ENCODE measurements around the gene FYCO1. TPM values are rescaled to one million over a fixed set of nuclear protein-coding genes. Genes with fewer than 3 reads are reported as not detected.

FYCO1 gene
- total RNA-seq, 1 experiment from 2014 or later, result 10.9 TPM

DNA sequence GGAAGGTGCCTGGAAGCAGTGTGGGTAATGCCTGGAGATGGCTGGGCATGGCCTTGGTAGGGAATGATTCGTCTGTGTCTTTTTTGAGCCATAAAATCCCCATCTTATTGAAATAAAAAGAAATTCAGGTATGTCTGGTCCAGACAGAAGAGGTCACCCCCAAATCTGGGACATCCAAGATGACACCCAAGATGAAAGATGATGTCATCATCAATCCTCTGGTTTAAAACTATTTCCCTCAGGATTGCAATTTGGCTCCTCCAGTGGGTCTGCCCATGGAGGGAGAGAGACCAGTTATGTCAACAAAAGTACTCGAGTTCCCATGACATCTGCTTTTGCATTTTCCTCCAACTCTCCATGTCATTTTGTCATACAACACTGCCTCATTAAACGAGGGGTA is 126.0 kb downstream of the FYCO1 start:
- H3K9me3 Mint-ChIP-seq (ENCODE audit: unreplicated experiment), result no peaks in the 10 kb centered on the region
- intact Hi-C loops (cut with micrococcal nuclease; ENCODE audit: unreplicated experiment), result no loop called here
- Histone ChIP-seq H3K36me3 (ENCODE audit: control insufficient read depth, insufficient read depth, low read length) (no peaks in the 10 kb centered on the region), H3K27me3 (replicated peaks; ENCODE audit: control insufficient read depth, insufficient read depth, low read length) (no peaks in the 10 kb centered on the region), H3K9me3 (no peaks in the 10 kb centered on the region), H3K4me3 (ENCODE audit: low read depth, low read length) (no peak overlapping the region), H3K4me1 (no peaks in the 10 kb centered on the region)
- no peaks in the 10 kb centered on the region for H3K27me3 Mint-ChIP-seq (ENCODE audit: insufficient read depth, unreplicated experiment)
- no TSS peak for BruUV-seq (replicated peaks)
- H3K4me3 Mint-ChIP-seq (ENCODE audit: unreplicated experiment), result no peak overlapping the region
- no peaks in the 10 kb centered on the region for H3K36me3 Mint-ChIP-seq (ENCODE audit: insufficient read depth, unreplicated experiment)
- H3K27ac Mint-ChIP-seq (ENCODE audit: unreplicated experiment), result no peak overlapping the region
- peaks cover 7% of the 10 kb centered on the region for H3K4me1 Mint-ChIP-seq (ENCODE audit: low read depth, unreplicated experiment)
- TF ChIP-seq, protein P1, sequence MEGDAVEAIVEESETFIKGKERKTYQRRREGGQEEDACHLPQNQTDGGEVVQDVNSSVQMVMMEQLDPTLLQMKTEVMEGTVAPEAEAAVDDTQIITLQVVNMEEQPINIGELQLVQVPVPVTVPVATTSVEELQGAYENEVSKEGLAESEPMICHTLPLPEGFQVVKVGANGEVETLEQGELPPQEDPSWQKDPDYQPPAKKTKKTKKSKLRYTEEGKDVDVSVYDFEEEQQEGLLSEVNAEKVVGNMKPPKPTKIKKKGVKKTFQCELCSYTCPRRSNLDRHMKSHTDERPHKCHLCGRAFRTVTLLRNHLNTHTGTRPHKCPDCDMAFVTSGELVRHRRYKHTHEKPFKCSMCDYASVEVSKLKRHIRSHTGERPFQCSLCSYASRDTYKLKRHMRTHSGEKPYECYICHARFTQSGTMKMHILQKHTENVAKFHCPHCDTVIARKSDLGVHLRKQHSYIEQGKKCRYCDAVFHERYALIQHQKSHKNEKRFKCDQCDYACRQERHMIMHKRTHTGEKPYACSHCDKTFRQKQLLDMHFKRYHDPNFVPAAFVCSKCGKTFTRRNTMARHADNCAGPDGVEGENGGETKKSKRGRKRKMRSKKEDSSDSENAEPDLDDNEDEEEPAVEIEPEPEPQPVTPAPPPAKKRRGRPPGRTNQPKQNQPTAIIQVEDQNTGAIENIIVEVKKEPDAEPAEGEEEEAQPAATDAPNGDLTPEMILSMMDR (IDR thresholded peaks at IDR 0.05; ENCODE audit: insufficient read depth in 1 of 2, low read depth in 1 of 2, low read length in 1 of 2, severe bottlenecking in 1 of 2, unreplicated experiment in 1 of 2), result no peak
- ChIA-PET POLR2A (no interaction called here), CTCF (no interaction called here)
- no peak for DNase-seq

DNA sequence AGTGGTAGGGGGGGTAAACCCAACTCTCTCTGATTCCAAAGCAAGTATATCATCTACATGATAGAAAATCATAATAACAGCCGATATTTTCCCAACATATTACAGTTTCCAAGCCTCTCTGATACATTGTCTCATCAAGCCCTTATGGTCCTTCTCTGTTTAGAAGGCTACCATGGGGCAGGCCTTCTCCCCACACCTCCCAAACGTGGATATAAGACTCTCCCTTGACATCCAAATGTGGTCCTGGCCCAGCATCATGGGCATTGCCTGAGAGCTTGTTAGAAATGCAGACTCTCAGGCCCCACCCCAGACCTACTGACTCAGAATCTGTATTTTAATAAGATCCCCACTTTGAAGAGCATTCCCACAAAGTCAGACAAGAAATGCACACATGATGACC is 127.0 kb downstream of the FYCO1 start:
- Mint-ChIP-seq H3K27ac (ENCODE audit: unreplicated experiment) (no peak overlapping the region), H3K4me3 (ENCODE audit: unreplicated experiment) (no peak overlapping the region), H3K27me3 (ENCODE audit: insufficient read depth, unreplicated experiment) (no peaks in the 10 kb centered on the region), H3K4me1 (ENCODE audit: low read depth, unreplicated experiment) (peaks cover 7% of the 10 kb centered on the region), H3K9me3 (ENCODE audit: unreplicated experiment) (peaks cover 3% of the 10 kb centered on the region), H3K36me3 (ENCODE audit: insufficient read depth, unreplicated experiment) (no peaks in the 10 kb centered on the region)
- H3K36me3 ChIP-seq (ENCODE audit: control insufficient read depth, insufficient read depth, low read length), result no peaks in the 10 kb centered on the region
- intact Hi-C loops (cut with micrococcal nuclease; ENCODE audit: unreplicated experiment), result no loop called here
- CTCF ChIA-PET, result no interaction called here
- no TSS peak for BruUV-seq (replicated peaks)
- H3K4me3 ChIP-seq (ENCODE audit: low read depth, low read length), result no peak overlapping the region
- no peaks in the 10 kb centered on the region for H3K9me3 ChIP-seq
- DNase-seq, result no peak
- POLR2A ChIA-PET, result no interaction called here
- H3K27me3 ChIP-seq (replicated peaks; ENCODE audit: control insufficient read depth, insufficient read depth, low read length), result no peaks in the 10 kb centered on the region
- H3K4me1 ChIP-seq, result no peaks in the 10 kb centered on the region
- TF ChIP-seq, protein P1 (IDR thresholded peaks at IDR 0.05; ENCODE audit: insufficient read depth in 1 of 2, low read depth in 1 of 2, low read length in 1 of 2, severe bottlenecking in 1 of 2, unreplicated experiment in 1 of 2), result no peak

DNA sequence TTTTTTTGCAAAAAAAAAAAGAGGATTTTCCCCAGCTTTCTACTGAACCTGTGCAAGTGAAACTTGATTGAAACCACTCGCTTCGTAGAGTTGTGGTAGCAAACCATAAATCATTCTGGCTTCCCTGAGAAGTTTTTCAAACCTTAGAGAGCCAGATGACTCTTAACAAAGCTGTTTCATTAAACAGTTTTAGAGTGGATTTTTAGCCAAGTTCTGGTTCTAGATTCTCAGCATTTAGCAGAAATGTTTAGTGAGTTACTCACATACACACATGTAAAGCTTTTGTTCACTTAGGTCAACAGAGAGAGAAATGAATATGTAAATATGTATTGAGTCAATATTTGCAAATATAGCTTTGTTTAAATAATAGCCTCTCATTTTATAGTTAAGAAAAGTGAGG is 127.4 kb downstream of the FYCO1 start:
- H3K27me3 Mint-ChIP-seq (ENCODE audit: insufficient read depth, unreplicated experiment), result no peaks in the 10 kb centered on the region
- Histone ChIP-seq H3K4me3 (ENCODE audit: low read depth, low read length) (no peak overlapping the region), H3K4me1 (no peaks in the 10 kb centered on the region), H3K9me3 (no peaks in the 10 kb centered on the region), H3K27me3 (replicated peaks; ENCODE audit: control insufficient read depth, insufficient read depth, low read length) (no peaks in the 10 kb centered on the region), H3K36me3 (ENCODE audit: control insufficient read depth, insufficient read depth, low read length) (no peaks in the 10 kb centered on the region)
- ChIA-PET POLR2A (no interaction called here), CTCF (no interaction called here)
- H3K9me3 Mint-ChIP-seq (ENCODE audit: unreplicated experiment), result peaks cover 8% of the 10 kb centered on the region
- intact Hi-C loops (cut with micrococcal nuclease; ENCODE audit: unreplicated experiment), result no loop called here
- DNase-seq, result no peak
- BruUV-seq (replicated peaks), result no TSS peak
- peaks cover 7% of the 10 kb centered on the region for H3K4me1 Mint-ChIP-seq (ENCODE audit: low read depth, unreplicated experiment)
- H3K27ac Mint-ChIP-seq (ENCODE audit: unreplicated experiment), result no peak overlapping the region
- no peaks in the 10 kb centered on the region for H3K36me3 Mint-ChIP-seq (ENCODE audit: insufficient read depth, unreplicated experiment)
- TF ChIP-seq, protein P1 (IDR thresholded peaks at IDR 0.05; ENCODE audit: insufficient read depth in 1 of 2, low read depth in 1 of 2, low read length in 1 of 2, severe bottlenecking in 1 of 2, unreplicated experiment in 1 of 2), result no peak
- H3K4me3 Mint-ChIP-seq (ENCODE audit: unreplicated experiment), result no peak overlapping the region

Other genes with a start within 250 kb of the FYCO1 start
- gene SLC6A20, start 199.3 kb downstream of the FYCO1 start, total RNA-seq (2022), result 0.39 and 1.4 TPM in 2 replicates
- gene LZTFL1, start 153.7 kb downstream of the FYCO1 start, total RNA-seq (2022), result 8.0 and 9.1 TPM in 2 replicates
- gene CCR9, start 109.3 kb downstream of the FYCO1 start, total RNA-seq (2022), result not detected in 2 replicates
- not detected in 2 replicates for gene CXCR6, start 52.4 kb downstream of the FYCO1 start, total RNA-seq (2022)
- not detected in 2 replicates for gene XCR1, start 31.7 kb upstream of the FYCO1 start, total RNA-seq (2022)
- 1.7 and 2.9 TPM in 2 replicates for gene CCR1, start 212.5 kb upstream of the FYCO1 start, total RNA-seq (2022)
- gene CCR3, start 246.6 kb upstream of the FYCO1 start, total RNA-seq (2022), result 0.64 and 0.65 TPM in 2 replicates